Measurements from ENCODE around the gene FANCC. TPM values are rescaled to one million over a fixed set of nuclear protein-coding genes. Genes with fewer than 3 reads are reported as not detected.
"Not testable (repeated sequence)": the region's sequence is repeated elsewhere in the genome, so short reads cannot be mapped to it uniquely, and the experiment has no call there.

FANCC gene
- total and polyA plus RNA-seq, 2 of the 13 experiments (the other 11 are each of a cell fraction or from before 2014, with no cell fraction given): 7.4 to 8.6 TPM

DNA sequence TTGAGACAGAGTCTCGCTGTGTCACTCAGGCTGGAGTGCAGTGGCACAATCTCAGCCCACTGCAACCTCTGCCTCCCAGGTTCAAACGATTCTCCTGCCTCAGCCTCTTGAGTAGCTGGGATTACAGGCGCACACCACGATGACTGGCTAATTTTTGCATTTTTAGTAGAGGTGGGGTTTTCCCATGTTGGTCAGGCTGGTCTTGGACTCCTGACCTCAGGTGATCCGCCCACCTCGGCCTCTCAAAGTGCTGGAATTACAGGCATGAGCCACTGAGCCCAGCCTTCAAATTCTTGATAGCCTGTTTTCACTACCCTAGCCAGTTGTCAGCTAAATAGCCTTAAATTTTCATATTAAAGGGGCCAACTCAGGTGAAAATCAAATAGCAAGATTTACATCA, 11.6 kb upstream of the FANCC start (continued):
- TF ChIP-seq, protein P1, sequence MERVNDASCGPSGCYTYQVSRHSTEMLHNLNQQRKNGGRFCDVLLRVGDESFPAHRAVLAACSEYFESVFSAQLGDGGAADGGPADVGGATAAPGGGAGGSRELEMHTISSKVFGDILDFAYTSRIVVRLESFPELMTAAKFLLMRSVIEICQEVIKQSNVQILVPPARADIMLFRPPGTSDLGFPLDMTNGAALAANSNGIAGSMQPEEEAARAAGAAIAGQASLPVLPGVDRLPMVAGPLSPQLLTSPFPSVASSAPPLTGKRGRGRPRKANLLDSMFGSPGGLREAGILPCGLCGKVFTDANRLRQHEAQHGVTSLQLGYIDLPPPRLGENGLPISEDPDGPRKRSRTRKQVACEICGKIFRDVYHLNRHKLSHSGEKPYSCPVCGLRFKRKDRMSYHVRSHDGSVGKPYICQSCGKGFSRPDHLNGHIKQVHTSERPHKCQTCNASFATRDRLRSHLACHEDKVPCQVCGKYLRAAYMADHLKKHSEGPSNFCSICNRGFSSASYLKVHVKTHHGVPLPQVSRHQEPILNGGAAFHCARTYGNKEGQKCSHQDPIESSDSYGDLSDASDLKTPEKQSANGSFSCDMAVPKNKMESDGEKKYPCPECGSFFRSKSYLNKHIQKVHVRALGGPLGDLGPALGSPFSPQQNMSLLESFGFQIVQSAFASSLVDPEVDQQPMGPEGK (CRISPR knock-in tag; IDR thresholded peaks at IDR 0.05): 0 out of 2 replicates have a peak, but pooled peaks have one; percentile 16
- TF ChIP-seq ZMYM3 (CRISPR knock-in tag; IDR thresholded peaks at IDR 0.05) (0 out of 2 replicates have a peak, but pooled peaks have one; percentile 15), NFE2L2 (IDR thresholded peaks at IDR 0.05; ENCODE audit: low read length) (peak; percentile 69), RARA (CRISPR knock-in tag; IDR thresholded peaks at IDR 0.05) (peak; percentile 25; the same call in 1 of the 2 replicates), NR2F6 (CRISPR knock-in tag; IDR thresholded peaks at IDR 0.05) (peak; percentile 50; the same call in 1 of the 2 replicates), ZMYM4 (CRISPR knock-in tag; IDR thresholded peaks at IDR 0.05) (peak; percentile 76), GATAD2A (CRISPR knock-in tag; IDR thresholded peaks at IDR 0.05) (peak; percentile 29; the same call in 1 of the 2 replicates), POGZ (CRISPR knock-in tag; IDR thresholded peaks at IDR 0.05) (peak; percentile 38; the same call in 1 of the 2 replicates), MED1 (CRISPR knock-in tag; IDR thresholded peaks at IDR 0.05) (peak; percentile 49; the same call in 1 of the 2 replicates), ZNF292 (CRISPR knock-in tag; IDR thresholded peaks at IDR 0.05; ENCODE audit: borderline replicate concordance, low read depth) (peak; percentile 50; the same call in 1 of the 2 replicates), PHF21A (CRISPR knock-in tag; IDR thresholded peaks at IDR 0.05) (0 out of 2 replicates have a peak, but pooled peaks have one; percentile 24), RXRB (CRISPR knock-in tag; IDR thresholded peaks at IDR 0.05; ENCODE audit: borderline replicate concordance) (peak; percentile 27; the same call in 1 of the 2 replicates), NFE2 (CRISPR knock-in tag; IDR thresholded peaks at IDR 0.05) (0 out of 2 replicates have a peak, but pooled peaks have one; percentile 22)
- not testable (repeated sequence) for TF ChIP-seq NR2F6 (IDR thresholded peaks at IDR 0.05)
- TF ChIP-seq, protein P2, sequence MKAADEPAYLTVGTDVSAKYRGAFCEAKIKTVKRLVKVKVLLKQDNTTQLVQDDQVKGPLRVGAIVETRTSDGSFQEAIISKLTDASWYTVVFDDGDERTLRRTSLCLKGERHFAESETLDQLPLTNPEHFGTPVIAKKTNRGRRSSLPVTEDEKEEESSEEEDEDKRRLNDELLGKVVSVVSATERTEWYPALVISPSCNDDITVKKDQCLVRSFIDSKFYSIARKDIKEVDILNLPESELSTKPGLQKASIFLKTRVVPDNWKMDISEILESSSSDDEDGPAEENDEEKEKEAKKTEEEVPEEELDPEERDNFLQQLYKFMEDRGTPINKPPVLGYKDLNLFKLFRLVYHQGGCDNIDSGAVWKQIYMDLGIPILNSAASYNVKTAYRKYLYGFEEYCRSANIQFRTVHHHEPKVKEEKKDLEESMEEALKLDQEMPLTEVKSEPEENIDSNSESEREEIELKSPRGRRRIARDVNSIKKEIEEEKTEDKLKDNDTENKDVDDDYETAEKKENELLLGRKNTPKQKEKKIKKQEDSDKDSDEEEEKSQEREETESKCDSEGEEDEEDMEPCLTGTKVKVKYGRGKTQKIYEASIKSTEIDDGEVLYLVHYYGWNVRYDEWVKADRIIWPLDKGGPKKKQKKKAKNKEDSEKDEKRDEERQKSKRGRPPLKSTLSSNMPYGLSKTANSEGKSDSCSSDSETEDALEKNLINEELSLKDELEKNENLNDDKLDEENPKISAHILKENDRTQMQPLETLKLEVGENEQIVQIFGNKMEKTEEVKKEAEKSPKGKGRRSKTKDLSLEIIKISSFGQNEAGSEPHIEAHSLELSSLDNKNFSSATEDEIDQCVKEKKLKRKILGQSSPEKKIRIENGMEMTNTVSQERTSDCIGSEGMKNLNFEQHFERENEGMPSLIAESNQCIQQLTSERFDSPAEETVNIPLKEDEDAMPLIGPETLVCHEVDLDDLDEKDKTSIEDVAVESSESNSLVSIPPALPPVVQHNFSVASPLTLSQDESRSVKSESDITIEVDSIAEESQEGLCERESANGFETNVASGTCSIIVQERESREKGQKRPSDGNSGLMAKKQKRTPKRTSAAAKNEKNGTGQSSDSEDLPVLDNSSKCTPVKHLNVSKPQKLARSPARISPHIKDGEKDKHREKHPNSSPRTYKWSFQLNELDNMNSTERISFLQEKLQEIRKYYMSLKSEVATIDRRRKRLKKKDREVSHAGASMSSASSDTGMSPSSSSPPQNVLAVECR (CRISPR knock-in tag; IDR thresholded peaks at IDR 0.05; ENCODE audit: borderline replicate concordance): peak; percentile 23; the same call in 1 of the 2 replicates
- TF ChIP-seq, protein P3, sequence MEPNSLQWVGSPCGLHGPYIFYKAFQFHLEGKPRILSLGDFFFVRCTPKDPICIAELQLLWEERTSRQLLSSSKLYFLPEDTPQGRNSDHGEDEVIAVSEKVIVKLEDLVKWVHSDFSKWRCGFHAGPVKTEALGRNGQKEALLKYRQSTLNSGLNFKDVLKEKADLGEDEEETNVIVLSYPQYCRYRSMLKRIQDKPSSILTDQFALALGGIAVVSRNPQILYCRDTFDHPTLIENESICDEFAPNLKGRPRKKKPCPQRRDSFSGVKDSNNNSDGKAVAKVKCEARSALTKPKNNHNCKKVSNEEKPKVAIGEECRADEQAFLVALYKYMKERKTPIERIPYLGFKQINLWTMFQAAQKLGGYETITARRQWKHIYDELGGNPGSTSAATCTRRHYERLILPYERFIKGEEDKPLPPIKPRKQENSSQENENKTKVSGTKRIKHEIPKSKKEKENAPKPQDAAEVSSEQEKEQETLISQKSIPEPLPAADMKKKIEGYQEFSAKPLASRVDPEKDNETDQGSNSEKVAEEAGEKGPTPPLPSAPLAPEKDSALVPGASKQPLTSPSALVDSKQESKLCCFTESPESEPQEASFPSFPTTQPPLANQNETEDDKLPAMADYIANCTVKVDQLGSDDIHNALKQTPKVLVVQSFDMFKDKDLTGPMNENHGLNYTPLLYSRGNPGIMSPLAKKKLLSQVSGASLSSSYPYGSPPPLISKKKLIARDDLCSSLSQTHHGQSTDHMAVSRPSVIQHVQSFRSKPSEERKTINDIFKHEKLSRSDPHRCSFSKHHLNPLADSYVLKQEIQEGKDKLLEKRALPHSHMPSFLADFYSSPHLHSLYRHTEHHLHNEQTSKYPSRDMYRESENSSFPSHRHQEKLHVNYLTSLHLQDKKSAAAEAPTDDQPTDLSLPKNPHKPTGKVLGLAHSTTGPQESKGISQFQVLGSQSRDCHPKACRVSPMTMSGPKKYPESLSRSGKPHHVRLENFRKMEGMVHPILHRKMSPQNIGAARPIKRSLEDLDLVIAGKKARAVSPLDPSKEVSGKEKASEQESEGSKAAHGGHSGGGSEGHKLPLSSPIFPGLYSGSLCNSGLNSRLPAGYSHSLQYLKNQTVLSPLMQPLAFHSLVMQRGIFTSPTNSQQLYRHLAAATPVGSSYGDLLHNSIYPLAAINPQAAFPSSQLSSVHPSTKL (CRISPR knock-in tag; IDR thresholded peaks at IDR 0.05): peak; percentile 75
- TF ChIP-seq, protein P4, sequence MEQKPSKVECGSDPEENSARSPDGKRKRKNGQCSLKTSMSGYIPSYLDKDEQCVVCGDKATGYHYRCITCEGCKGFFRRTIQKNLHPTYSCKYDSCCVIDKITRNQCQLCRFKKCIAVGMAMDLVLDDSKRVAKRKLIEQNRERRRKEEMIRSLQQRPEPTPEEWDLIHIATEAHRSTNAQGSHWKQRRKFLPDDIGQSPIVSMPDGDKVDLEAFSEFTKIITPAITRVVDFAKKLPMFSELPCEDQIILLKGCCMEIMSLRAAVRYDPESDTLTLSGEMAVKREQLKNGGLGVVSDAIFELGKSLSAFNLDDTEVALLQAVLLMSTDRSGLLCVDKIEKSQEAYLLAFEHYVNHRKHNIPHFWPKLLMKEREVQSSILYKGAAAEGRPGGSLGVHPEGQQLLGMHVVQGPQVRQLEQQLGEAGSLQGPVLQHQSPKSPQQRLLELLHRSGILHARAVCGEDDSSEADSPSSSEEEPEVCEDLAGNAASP (CRISPR knock-in tag; IDR thresholded peaks at IDR 0.05; ENCODE audit: borderline replicate concordance): peak; percentile 67; the same call in 1 of the 2 replicates
